AG09319 (cell line): Measurements from ENCODE around the gene ZSCAN18.

Experiments used
- DNase-seq: peaks from one replicate; pipeline ENCODE4 v3.0.0-alpha.2; 2010; ENCODE audit warnings: low read depth; ENCODE audit errors: extremely low read depth
- CTCF ChIP-seq: IDR thresholded peaks from 2 replicates; pipeline ENCODE4 v1.5.1; 2011; ENCODE audit warnings: low read depth, mild to moderate bottlenecking, inconsistent platforms, low read length, moderate library complexity

The ZSCAN18 gene

GRCh38 chr19:58118979-58119733 is 21.1 kb upstream of the ZSCAN18 start:
- DNase-seq = no peak
- no peak for TF ChIP-seq CTCF

- TF ChIP-seq CTCF = no peak
- DNase-seq = no peak
Observed at GRCh38 chr19:58117841-58118575, 20.0 kb upstream of the ZSCAN18 start.

GRCh38 chr19:58108546-58108817 is 10.5 kb upstream of the ZSCAN18 start:
- no peak for TF ChIP-seq CTCF
- no peak for DNase-seq

GRCh38 chr19:58107778-58108545 is 9.9 kb upstream of the ZSCAN18 start:
- TF ChIP-seq CTCF = no peak
- DNase-seq = no peak

GRCh38 chr19:58098682-58098998 is 609 bp upstream of the ZSCAN18 start:
- no peak for TF ChIP-seq CTCF
- DNase-seq = no peak

GRCh38 chr19:58097349-58097748 is 682 bp downstream of the ZSCAN18 start:
- DNase-seq = no peak
- no peak for TF ChIP-seq CTCF

GRCh38 chr19:58096884-58097283 is 1.1 kb downstream of the ZSCAN18 start:
- TF ChIP-seq CTCF = no peak
- no peak for DNase-seq
